CD14-positive monocyte (primary cell): ENCODE data around the gene FARP1. TPM values are rescaled to one million over a fixed set of nuclear protein-coding genes. Genes with fewer than 3 reads are reported as not detected.

Source experiments
- DNase-seq, 3 donors: peaks; one replicate each; pipeline ENCODE4 v3.0.0-alpha.2; 2011 to 2022
- H2AFZ ChIP-seq: 2 replicates; pipeline ENCODE4 v1.6.0; 2012; ENCODE audit warnings: mild to moderate bottlenecking, low read depth, low read length, inconsistent platforms; ENCODE audit not compliant: insufficient read depth, poor library complexity, severe bottlenecking
- H3K27ac ChIP-seq, 2 donors: 1 replicate in 1 of 2; 2 replicates in 1 of 2; pipeline ENCODE4 v1.5.1; 2012 to 2013; ENCODE audit warnings: low read length in 2 of 2, control low read depth in 1 of 2, inconsistent platforms in 1 of 2, low read depth in 1 of 2, mild to moderate bottlenecking in 1 of 2
- H3K27me3 ChIP-seq, 2 donors: one replicate each; pipeline versions ENCODE4 v1.6.0 to v1.6.1; 2011 to 2013; ENCODE audit warnings: low read length in 2 of 2; ENCODE audit not compliant: control insufficient read depth in 2 of 2, insufficient read depth in 2 of 2
- H3K36me3 ChIP-seq, 2 donors: replicated peaks in 1 of 2; 1 replicate in 1 of 2; 2 replicates in 1 of 2; pipeline versions ENCODE4 v1.5.1 to v1.6.1; 2012 to 2013; ENCODE audit warnings: low read length in 2 of 2, control low read depth in 1 of 2, inconsistent platforms in 1 of 2, mild to moderate bottlenecking in 1 of 2; ENCODE audit not compliant: insufficient read depth in 2 of 2, control insufficient read depth in 1 of 2
- H3K4me1 ChIP-seq, 2 donors: 1 replicate in 1 of 2; 2 replicates in 1 of 2; pipeline versions ENCODE4 v1.5.1 to v1.6.1; 2012 to 2013; ENCODE audit warnings: low read length in 2 of 2, control low read depth in 1 of 2, inconsistent platforms in 1 of 2, mild to moderate bottlenecking in 1 of 2, moderate library complexity in 1 of 2; ENCODE audit not compliant: insufficient read depth in 2 of 2, control insufficient read depth in 1 of 2
- H3K4me2 ChIP-seq: replicated peaks from 2 replicates; pipeline ENCODE3; 2012; ENCODE audit warnings: low read length, moderate library complexity, mild to moderate bottlenecking; ENCODE audit not compliant: poor library complexity, severe bottlenecking; ENCODE audit errors: extremely low read depth
- H3K4me3 ChIP-seq, 3 experiments: fragments of 200-600 bp in 1 of 3; sonication (generic) in 1 of 3; replicated peaks in 1 of 3; 1 replicate in 2 of 3; 2 replicates in 1 of 3; pipeline ENCODE4 v1.5.1; 2011 to 2013; ENCODE audit warnings: low read length in 3 of 3, mild to moderate bottlenecking in 3 of 3, control low read depth in 2 of 3, low read depth in 2 of 3, inconsistent platforms in 1 of 3, moderate library complexity in 1 of 3
- H3K79me2 ChIP-seq: 2 replicates; pipeline ENCODE4 v1.6.0; 2012; ENCODE audit warnings: mild to moderate bottlenecking, control low read depth, inconsistent platforms, low read length, moderate library complexity; ENCODE audit not compliant: insufficient read depth
- H3K9ac ChIP-seq: 2 replicates; pipeline ENCODE4 v1.6.0; 2017; ENCODE audit warnings: low read length, mild to moderate bottlenecking; ENCODE audit not compliant: insufficient read depth, poor library complexity, severe bottlenecking
- H3K9me3 ChIP-seq, 2 donors: replicated peaks in 1 of 2; 1 replicate in 1 of 2; 2 replicates in 1 of 2; pipeline versions ENCODE4 v1.5.1 to v1.6.1; 2012 to 2013; ENCODE audit warnings: low read length in 2 of 2, control low read depth in 1 of 2; ENCODE audit not compliant: control insufficient read depth in 1 of 2, insufficient read depth in 1 of 2
- H4K20me1 ChIP-seq: 2 replicates; pipeline ENCODE4 v1.6.0; 2012; ENCODE audit warnings: mild to moderate bottlenecking, low read length, control low read depth, moderate library complexity; ENCODE audit not compliant: insufficient read depth
- H3K27ac Mint-ChIP-seq, 7 donors: one replicate each; pipeline ENCODE4 v1.8.0; 2020; ENCODE audit warnings: mild to moderate bottlenecking in 7 of 7, mixed read lengths in 7 of 7, moderate library complexity in 6 of 7, inconsistent platforms in 2 of 7
- H3K27me3 Mint-ChIP-seq, 3 donors: one replicate each; pipeline ENCODE4 v1.8.0; 2021 to 2022; ENCODE audit warnings: low read depth in 3 of 3, mild to moderate bottlenecking in 3 of 3, mixed read lengths in 3 of 3, moderate library complexity in 3 of 3, inconsistent platforms in 1 of 3
- H3K36me3 Mint-ChIP-seq, 2 donors: one replicate each; pipeline ENCODE4 v1.8.0; 2020; ENCODE audit warnings: mixed read lengths in 2 of 2, inconsistent platforms in 1 of 2, mild to moderate bottlenecking in 1 of 2
- H3K4me1 Mint-ChIP-seq: one replicate; pipeline ENCODE4 v1.8.0; 2020; ENCODE audit warnings: mild to moderate bottlenecking, mixed read lengths
- H3K4me3 Mint-ChIP-seq, 2 donors: one replicate each; pipeline ENCODE4 v1.8.0; 2020; ENCODE audit warnings: mild to moderate bottlenecking in 2 of 2, mixed read lengths in 2 of 2, moderate library complexity in 1 of 2
- H3K9me3 Mint-ChIP-seq, 7 donors: one replicate each; pipeline ENCODE4 v1.8.0; 2020 to 2022; ENCODE audit warnings: mixed read lengths in 7 of 7, mild to moderate bottlenecking in 6 of 7, moderate library complexity in 6 of 7, inconsistent platforms in 2 of 7
- CTCF ChIP-seq: fragments of 200-600 bp; IDR thresholded peaks from one replicate; pipeline ENCODE4 v1.8.0; 2022; ENCODE audit warnings: antibody characterized with exemption, mild to moderate bottlenecking
- WGBS: methylation state at CpG from one replicate; pipeline ENCODE4 v1.1.5; 2013; ENCODE audit warnings: missing lambda C conversion rate; ENCODE audit not compliant: insufficient coverage; 5-methylcytosine and 5-hydroxymethylcytosine counted together
- intact Hi-C, 2 donors: fragments of 100-400 bp; cut with micrococcal nuclease; formaldehyde crosslinking; loops; one replicate each; pipeline versions ENCODE4 v1.15.0 to v1.15.1; 2023
- polyA plus RNA-seq, 3 donors: library from polyadenylated mRNA; depleted of rRNA in 1 of 3; unstranded in 2 of 3; stranded (reverse) in 1 of 3; fragments of 300-500 nt in 2 of 3; fragments of >200 nt in 1 of 3; fragmentation: Illumina TruSeq in 2 of 3; gene quantifications; 1 replicate in 2 of 3; 2 replicates in 1 of 3; pipeline ENCODE4 v1.2.3, GENCODE V29; 2012 to 2021

The FARP1 gene
- polyA plus RNA-seq, 3 donors = 0.01 to 0.16 (median 0.12) TPM

DNA sequence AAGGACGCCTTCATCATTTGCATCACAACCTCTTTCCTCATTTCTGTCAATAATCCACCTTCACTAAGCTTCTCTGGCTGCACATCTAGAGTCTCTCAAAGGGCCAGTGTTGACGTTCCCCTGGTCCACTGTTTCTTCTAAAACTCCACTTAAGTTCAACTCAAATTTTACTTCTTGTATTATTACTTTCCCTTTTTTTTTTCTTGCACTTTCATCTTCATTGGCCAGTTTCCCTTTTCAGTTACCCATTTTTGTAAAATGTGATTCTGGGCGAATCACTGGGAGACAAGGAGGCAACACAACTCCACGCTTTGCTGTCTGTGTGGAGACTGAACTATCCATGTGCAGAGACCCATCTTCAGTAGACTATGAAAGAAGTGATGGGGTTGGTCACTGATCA is 162.8 kb downstream of the FARP1 start:
- intact Hi-C loops = no loop called here
- Histone ChIP-seq H3K27me3 (no peaks in the 10 kb centered on the region), H3K4me2 (no peak overlapping the region), H3K4me3 (no peak overlapping the region), H3K9me3 (no peaks in the 10 kb centered on the region), H3K36me3 (no peaks in the 10 kb centered on the region), H2AFZ (no peak overlapping the region), H4K20me1 (no peaks in the 10 kb centered on the region), H3K9ac (no peak overlapping the region), H3K4me1 (no peaks in the 10 kb centered on the region), H3K79me2 (no peaks in the 10 kb centered on the region), H3K27ac (no peak overlapping the region)
- Mint-ChIP-seq H3K4me1 (no peaks in the 10 kb centered on the region), H3K27me3 (peaks cover 2 to 7% (median 6%) of the 10 kb centered on the region in 3 donors), H3K9me3 (peaks cover 0 to 6% (median 1%) of the 10 kb centered on the region in 7 donors), H3K36me3 (no peaks in the 10 kb centered on the region), H3K27ac (no peak overlapping the region), H3K4me3 (no peak overlapping the region)
- WGBS = 89% methylated on average over 4 of the region's 4 CpGs
- no peak for DNase-seq
- no peak for TF ChIP-seq CTCF

- no peak overlapping the region for H3K4me2 ChIP-seq
- no peak overlapping the region for H3K9ac ChIP-seq
- WGBS = 72% methylated on average over 10 of the region's 16 CpGs
- no peaks in the 10 kb centered on the region for H3K36me3 Mint-ChIP-seq
- no peaks in the 10 kb centered on the region for H3K36me3 ChIP-seq
- H4K20me1 ChIP-seq = no peaks in the 10 kb centered on the region
- no peaks in the 10 kb centered on the region for H3K4me1 ChIP-seq
- no peaks in the 10 kb centered on the region for H3K79me2 ChIP-seq
- no peak overlapping the region for H3K27ac ChIP-seq
- TF ChIP-seq CTCF = no peak
- no peaks in the 10 kb centered on the region for H3K27me3 ChIP-seq
- intact Hi-C loops = no loop called here
- no peak overlapping the region for H3K27ac Mint-ChIP-seq
- DNase-seq = no peak
- H2AFZ ChIP-seq = no peak overlapping the region
- H3K4me1 Mint-ChIP-seq = no peaks in the 10 kb centered on the region
- peaks cover 0 to 6% (median 0%) of the 10 kb centered on the region in 7 donors for H3K9me3 Mint-ChIP-seq
- no peak overlapping the region for H3K4me3 Mint-ChIP-seq
- no peak overlapping the region for H3K4me3 ChIP-seq
- H3K27me3 Mint-ChIP-seq = peaks cover 3 to 7% (median 6%) of the 10 kb centered on the region in 3 donors
- no peaks in the 10 kb centered on the region for H3K9me3 ChIP-seq
These were observed 164.7 kb downstream of the FARP1 start for GRCh38 chr13:98307463-98308085.
